ENCODE measurements around the gene RCBTB1.

RCBTB1 gene

DNA sequence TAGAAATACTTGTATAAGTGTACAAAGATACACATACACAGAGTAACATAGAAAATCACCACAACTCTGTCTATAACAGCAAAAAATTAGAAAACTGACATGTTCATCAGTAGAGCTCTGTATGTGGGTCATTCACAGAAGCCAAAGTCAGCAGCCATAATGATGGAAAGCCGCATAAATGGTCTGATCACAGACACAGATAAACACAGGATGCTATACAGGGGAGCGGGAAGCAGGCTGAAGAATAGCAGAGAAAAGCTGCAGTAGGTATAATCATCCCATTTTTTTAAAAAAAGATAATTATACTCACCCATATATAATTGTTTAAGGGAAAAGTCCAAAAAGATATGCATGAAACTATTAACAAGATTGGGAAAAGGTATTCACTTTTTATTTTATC is 31.5 kb downstream of the RCBTB1 start:
- no peak for DNase-seq

DNA sequence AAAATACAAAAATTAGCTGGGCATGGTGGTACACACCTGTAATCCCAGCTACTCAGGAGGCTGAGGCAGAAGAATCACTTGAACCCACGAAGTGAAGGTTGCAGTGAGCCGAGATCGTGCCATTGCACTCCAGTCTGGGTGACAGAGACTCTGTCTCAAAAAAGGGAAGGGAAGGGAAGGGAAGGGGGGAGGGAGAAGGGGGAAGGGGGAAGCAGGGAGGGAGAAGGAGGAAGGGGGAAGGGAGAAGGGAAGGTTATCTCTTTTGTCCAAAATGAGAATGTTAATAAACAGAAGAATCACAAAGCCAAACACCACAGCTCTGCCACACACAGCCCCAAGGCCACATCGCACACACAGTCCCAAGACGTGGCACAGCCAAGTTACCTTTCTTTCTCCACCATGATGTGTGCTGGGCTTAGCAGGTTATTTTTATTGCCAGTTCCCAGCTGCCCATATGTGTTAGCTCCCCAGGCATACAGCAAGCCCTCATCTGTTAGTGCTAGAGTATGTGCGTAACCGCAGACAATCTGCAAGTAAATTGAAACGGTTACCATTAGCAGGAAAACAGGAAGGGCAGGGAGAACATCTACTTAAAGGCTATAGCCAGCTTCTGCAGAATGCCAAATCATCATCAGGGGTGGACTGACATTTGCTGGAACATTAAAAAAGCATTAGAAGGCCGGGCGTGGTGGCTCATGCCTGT is 34.3 kb downstream of the RCBTB1 start:
- no peak for DNase-seq

DNA sequence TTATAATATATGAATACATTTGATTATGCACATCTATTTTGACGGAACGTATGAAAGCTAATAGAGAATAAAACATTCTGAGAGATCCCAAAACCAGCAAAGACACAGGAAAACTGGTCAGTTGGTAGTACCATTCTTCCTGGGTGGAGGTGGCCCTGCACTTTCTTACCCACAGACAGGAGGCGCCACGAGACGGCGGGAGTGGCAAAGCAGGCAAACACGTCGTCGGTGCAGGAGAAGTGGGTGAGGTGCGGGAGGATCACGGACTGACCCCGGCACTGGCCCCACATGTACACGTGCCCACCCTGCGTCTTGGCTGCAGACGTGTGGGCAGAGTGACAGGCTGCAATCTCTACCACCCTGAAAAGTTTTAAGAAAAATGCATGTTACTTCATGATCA is 36.1 kb downstream of the RCBTB1 start:
- DNase-seq, result no peak

DNA sequence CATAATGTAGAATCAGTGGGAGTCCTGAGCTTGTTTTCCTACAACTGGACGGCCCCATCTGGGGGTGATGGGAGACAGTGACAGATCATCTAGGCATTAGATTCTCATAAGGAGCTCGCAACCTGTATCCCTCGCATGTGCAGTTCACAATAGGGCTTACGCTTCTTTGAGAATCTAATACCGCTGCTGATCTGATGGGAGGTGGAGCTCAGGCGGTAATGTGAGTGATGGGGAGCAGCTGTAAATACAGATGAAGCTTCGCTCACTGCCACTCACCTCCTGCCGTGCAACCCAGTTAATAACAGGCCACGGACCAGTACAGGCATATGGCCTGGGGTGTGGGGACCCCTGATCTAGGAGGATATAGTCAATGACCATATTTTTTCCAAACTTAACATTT is 38.8 kb downstream of the RCBTB1 start:
- no peak for DNase-seq

DNA sequence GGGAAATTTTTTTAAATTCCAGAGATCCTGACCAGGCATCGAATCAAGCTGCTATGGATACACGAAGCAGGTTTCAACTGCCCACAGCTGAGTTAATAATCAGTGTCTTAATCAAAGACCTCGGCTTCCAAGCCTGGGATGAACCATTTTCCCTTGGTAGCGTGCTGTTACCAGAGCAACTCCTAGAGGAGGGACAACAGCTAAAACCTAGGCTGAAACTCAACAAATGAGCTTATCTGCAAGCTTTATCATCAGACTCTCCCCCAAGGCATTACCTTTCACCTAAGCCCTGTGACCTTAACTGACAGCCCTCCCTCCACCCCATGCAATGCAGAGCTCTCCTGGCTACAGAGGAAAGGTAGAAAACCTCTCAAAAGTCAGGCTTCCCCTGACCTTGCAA is 39.7 kb downstream of the RCBTB1 start:
- no peak for DNase-seq

DNA sequence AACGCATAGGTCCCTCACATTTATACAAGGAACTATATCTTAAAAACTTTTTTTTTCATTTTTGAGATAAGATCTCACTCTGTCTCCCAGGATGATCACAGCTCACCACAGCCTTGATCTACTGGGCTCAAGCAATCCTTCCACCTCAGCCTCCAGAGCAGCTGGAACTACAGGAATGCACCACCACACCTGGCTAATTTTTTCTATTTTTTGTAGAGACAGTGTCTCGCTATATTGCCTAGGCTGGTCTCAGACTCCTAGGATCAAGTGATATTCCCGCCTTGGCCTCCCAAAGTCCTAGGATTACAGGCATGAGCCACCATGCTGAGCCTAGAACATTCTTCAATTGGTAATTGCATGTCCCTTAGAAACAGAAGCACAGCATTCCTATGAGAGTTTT is 41.7 kb downstream of the RCBTB1 start:
- DNase-seq, result no peak

DNA sequence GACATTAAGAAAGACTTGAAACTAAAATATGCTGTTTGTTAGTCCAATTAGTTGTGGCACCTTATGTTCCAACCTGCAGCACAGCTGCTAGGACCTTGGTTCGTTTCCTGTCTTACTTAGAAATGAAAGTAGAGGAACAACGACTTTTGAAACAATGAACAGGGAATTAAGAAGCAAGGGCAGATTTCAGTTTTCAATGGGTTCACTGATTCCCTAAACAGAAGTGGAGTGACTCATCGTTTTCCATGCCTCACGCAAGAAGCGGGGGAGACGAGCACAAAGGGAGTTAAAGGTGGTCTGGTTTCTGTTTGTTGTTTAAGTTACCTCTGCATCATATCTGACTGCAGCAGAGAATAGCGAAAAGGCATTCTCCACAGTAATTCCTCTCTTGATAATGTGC is 44.8 kb downstream of the RCBTB1 start:
- DNase-seq, result no peak

DNA sequence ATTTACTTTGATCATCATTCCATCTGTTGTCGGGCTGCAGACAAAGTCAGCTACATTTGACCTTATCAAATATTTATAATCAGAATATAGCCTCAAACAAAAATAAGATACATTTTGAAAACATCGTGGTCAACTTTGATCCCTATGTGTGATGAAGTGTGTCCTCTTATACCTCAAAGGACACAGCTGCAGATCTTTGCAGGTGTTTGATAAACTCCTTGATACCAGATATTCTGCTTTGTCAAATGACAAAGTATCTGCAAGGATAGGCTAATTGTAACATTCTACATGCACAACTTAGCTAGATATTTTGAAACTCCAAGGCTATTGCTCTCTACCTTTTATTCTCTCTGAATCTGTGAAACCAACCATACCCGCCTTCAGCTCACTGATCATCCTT is 45.6 kb downstream of the RCBTB1 start:
- no peak for DNase-seq

DNA sequence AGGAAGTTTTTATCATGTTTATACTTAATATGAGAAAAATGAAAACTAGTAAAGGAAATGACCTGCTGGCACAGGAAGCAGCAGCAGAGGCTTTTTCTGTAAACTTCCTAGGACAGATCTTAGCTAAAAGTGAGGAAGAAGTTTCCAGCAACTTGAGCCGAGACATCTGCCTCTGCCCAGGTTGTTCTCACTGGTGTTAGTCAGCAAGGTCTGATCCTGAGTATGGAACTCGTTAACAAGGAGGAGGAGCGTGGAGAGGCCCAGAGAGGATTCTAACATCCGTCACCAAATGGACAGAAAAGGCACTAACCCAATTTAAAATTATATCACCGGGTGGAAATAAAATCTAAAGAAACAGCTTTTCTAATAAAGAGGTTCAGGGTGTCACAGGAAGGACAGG is 46.0 kb downstream of the RCBTB1 start:
- no peak for DNase-seq

DNA sequence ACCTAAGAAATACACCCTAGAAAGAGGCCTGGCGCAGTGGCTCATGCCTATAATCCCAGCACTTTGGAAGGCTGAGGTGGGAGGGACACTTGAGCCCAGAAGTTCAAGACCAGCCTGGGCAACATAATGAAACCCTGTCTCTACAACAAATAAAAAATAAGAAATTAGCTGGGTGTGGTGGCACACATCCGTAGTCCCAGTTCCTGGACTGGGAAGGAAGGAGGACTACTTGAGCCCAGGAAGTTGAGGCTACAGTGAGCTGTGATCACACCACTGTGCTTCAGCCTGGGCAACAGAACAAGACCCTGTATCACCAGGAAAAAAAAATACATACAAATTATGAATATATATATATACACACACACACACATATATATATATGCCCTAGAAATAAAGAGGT is 47.0 kb downstream of the RCBTB1 start:
- DNase-seq, result no peak

DNA sequence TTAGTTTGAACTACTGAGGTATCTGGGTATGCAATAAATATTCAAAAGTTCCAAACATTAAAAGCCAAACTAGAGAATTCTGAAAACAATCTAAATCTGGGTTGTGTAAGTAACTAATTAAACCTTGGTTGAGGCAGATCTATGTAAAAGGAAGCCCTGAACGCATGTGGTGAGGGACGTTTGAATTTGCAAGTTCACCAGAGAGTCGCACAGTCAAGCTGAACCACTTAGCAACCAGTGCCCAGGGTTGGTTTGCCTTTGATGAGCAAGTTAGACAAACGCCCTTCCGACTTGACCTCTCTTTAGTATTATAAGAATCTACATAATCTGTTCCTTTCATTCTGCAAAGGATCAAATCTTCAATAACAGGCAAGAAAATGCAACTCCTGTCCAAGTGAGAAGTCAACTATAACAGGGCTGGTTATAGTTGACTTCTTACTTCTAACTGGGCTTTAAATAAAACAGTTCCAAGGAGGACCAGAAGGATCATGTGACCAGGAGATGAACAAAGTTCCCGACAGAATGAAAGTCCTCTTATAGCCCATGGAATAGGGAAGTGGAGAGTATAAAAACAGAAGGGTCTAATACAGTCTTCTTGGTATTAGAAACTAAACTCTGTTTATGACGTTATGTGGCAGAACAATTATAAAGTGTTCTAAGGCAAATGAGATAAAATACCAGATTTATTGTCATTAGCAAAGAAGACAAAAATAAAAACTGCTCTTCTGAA is 49.0 kb downstream of the RCBTB1 start:
- DNase-seq, result no peak

DNA sequence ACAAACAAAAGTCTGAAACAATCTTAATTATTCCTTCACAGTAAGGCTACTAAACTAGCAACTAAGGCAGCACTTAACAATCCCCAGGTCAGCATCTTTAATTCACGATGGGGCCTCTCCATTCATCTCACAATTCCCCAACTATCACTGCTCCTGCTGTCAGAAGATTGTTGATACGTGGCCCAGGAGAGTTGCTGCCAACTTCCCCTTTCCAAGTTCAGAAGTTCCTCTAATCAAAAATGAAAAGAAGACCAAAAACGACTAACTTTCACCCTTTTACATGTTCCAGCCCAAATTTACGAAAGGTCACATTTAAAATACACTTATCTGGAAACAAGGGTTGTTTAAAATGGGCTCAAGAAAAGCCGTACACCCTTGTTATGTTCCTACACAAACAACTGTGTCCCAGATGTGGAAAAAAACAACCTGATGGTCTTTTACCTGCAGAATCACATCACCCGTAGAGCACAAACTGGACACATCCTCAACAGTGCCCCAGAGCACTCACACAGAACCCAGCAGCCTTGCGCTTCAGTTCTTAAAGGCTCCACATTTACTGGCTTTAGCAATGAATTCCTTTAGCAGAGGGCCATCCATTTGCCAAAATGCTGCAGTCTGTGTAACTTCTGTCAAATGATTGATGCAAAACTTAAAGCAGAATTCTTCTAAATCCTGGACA is 51.6 kb downstream of the RCBTB1 start:
- DNase-seq, result no peak

DNA sequence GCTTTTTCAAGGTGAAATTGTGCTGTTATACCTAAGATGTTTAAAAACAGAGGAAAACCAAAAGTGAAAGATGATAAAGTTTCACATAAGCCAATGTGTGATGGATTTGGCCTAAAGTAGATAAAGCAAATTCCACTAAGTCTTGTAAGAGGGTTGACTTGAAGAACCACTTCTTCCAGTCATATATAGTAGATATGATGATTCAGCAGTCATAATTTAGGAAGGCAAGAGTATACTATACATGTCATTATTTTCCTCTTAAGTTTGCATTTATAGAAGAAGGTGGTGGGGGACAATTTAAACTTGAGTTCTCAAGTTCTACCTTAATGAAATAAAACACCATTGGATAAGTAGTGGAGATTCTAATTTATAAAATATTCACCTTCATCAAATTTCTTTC is 52.3 kb downstream of the RCBTB1 start:
- DNase-seq, result no peak

DNA sequence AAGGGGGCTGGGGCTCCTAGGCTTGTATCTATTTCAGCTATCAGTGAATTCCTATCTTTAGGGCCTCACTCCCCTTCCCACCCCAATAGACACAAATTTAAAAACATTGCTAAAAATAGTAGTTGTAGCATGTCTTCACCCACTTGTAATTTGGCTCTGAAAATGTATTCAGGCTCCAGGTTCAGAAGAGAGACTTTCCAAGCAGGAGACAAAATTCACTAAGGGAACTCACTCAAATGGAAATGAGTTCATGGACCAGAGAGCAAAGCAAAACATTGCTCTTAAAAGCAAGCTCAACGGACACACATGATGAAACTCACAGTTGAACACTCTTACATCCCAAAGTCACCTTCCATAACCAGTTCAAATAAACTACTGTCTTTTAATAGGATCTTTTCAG is 52.8 kb downstream of the RCBTB1 start:
- no peak for DNase-seq

DNA sequence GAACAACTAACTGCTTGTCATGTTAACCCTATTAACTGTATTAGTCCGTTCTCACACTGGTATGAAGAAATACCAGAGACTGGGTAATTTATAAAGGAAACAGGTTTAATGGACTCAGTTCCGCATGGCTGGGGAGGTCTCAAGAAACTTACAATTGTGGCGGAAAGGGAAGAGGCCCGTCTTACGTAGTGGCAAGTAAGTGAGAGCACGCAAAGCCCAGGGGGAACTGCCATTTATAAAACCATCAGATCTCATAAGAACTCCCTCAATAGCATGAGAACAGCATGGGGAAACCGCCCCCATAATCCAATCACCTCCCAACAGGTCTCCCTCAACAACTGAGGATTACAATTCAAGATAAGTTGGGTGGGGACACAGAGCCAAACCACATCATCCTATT is 54.9 kb downstream of the RCBTB1 start:
- no peak for DNase-seq

DNA sequence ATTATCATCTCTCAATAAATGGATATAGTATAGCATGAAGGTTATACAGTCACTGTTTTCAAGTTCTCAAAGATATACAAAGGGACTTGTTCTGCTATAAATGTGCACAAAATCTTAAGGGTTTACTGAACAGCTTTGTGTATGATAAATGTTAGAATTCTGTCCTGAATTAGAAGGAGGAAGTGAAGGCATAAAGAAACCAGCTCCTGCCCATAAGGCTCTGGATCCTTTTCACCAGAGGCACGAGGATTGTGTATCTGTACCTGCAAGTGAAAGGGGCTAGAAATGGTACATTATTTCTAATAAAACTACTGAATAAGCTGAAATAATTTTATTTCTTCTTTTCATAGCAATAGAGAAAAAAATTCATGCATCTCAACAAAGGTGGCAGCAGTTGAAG is 57.2 kb downstream of the RCBTB1 start:
- DNase-seq, result no peak

DNA sequence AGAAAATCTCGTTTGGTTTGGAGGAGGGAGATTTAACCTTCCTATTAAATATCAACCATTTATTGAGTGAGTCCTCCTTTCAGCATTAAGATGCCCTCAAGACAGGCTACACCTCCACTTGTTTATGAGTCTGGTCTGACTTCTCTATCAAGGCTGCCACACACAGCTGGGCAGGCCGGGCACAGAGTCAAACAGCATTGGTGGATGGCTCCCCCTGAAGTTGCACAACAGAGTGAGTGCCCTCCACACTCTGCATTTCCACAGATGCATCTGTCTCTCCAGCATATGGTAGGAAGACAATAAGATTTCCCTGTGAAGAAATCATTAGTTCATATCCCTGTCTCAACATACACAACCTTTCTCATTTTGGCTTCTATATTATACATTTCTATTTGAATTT is 58.2 kb downstream of the RCBTB1 start:
- DNase-seq, result no peak

DNA sequence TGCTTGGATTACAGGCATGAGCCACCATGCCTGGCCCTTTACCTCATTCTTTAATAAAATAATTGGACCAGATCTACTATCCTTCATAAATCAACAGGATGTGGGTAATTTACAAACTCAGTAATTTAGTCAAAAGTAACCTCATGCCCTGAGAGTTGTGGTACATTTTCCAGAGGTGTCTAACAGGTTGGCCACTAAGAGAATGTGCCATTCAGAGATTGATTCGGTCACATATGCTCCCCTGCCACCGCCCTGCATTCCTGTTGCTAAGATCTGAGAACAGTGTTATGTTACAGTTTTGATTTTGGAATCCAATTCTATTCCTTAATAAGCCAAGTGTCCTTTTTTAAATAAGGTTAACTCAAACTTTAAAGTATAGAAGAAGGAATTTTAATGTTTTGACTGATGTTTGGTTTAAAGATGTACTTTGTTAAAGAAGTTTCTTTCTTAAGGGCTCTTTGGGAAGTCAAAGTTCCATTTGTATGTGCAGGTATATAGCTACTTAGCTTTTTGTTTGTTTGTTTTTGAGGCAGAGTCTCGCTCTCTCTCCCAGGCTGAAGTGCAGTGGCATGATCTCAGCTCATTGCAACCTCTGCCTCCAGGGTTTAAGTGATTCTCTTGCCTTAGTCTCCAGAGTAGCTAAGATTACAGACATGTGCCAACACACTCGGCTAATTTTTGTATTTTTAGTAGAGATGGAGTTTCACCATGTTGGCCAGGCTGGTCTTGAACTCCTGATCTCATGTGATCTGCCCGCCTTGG is 60.4 kb downstream of the RCBTB1 start:
- DNase-seq, result no peak

DNA sequence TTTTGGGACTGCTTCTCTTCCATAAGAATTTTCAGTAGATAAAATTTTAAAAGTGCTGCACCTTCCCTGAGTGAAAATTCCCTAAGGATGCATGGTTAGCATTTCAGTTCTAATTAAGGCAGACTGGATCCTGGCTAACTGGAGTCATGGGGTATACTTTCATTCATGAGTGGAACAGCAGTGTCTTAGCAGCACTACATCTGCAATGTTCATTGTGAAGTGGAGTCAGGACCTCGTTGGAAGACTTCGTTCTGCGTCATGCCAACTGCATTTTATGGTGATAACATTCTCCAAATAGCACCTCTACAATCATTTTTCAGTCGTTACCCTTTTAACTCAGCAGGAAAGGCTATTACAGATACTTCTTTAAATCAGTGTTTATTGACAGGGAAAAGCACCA is 64.1 kb downstream of the RCBTB1 start:
- DNase-seq, result no peak

DNA sequence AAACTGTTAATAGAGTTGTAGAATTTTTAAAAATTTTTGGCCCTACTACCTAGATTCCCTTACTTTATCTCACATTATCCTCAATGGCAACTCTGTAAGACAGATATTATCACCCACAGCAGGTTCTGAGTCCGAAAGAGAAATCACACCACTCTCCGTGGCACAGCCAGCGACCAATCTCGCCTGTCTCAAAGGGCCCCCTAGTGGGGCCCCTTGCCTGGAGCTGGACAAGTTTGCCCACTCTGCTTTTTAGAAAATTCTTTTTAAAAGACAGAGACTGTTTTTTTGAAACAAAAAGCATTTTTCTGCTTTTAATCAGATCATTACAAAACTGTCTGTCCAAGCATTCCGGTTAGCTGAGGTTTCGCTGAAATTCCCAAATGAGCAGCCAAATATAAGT is 67.9 kb downstream of the RCBTB1 start:
- no peak for DNase-seq

DNA sequence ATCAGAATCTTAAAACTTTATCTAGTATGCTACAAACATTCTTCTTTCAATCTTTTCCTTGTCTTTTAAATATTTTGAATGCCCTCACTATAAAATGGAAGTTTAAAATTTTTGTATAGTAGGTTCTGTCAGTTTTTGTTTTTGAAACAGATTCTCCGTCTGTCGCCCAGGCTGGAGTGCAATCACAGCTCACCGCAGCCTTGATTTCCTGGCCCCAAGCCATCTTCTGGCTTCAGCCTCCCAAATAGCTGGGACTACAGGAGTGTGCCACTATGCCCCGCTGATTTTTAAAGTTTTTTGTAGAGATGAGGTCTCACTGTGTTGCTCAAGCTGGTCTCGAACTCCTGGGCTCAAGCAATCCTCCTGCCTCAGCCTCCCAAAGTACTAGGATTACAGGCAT is 68.9 kb downstream of the RCBTB1 start:
- no peak for DNase-seq

DNA sequence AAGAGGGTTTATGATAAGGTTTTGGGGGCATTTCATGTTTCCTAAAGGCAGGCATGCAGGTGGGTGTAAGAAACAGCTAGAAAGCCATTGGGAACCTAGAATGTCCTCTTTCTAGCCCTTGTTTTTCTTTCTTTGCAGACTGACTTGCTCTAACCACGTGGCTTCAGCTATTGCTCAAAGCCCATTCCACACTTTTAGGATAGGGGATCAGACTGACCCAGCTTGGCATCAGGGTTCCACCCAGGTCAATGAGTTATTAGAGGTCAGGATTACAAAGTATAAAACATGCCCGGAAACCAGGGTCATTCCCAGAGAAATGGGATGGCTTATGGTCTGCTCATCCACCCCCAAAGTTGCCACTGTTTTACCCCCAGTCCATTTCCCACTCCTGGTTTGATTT is 72.8 kb downstream of the RCBTB1 start:
- no peak for DNase-seq

DNA sequence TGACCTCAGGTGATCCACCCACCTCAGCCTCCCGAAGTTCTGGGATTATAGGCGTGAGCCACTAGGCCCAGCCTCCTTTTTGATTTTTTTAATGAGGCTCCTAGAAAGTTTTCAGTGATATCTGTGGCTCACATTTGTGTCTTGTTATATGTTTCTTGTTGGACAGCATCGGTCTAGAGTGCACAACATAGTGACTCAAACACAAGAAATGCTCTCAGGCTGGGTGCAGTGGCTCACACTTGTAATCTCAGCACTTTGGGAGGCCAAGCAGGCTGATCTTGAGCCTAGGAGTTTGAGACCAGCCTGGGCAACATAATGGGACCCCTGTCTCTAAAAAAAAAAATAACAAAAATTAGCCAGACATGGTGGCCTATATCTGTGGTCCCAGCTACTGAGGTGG is 81.4 kb downstream of the RCBTB1 start:
- no peak for DNase-seq

DNA sequence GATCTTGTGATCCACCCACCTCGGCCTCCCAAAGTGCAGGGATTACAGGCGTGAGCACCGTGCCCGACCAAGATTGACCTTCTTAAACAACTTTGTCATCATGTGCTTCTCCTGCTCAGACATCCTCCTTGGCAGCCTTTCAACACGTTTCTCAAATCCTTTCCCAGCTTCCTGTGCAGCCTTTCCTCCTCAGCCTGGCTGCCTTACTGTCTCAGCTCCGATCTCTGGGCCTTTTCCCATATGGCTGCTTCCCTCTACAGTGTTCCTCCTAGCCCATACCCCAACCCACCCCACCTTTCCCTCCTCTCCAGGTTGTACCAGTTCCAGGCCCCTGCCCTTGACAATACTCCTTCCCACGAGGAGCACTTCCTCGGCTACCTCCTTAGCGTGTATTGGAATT is 82.4 kb downstream of the RCBTB1 start:
- no peak for DNase-seq
